ENCODE results near the gene PLEKHO2. TPM values are rescaled to one million over a fixed set of nuclear protein-coding genes. Genes with fewer than 3 reads are reported as not detected.
A peak's percentile ranks its signal among the peaks of the same experiment; 100 is the strongest.

The PLEKHO2 gene
- total RNA-seq, 1 donor from 2014 or later, result 9.1 TPM

- DNase-seq, result no peak
Measured at GRCh38 chr15:64847876-64848716, 6.4 kb downstream of the PLEKHO2 start.

GRCh38 chr15:64850778-64851502 is 9.2 kb downstream of the PLEKHO2 start:
- ATAC-seq (ENCODE audit: poor library complexity), result no peak
- DNase-seq, result no peak
- intact Hi-C loops (cut with DNase I), result no loop called here

More at GRCh38 chr15:64847876-64848716, 6.4 kb downstream of the PLEKHO2 start:
- intact Hi-C loops (cut with DNase I), result no loop called here
- no peak for ATAC-seq (ENCODE audit: poor library complexity)

- intact Hi-C loops (cut with DNase I), result no loop called here
- DNase-seq, result no peak
- ATAC-seq (ENCODE audit: poor library complexity), result peak; percentile 57
Measured at GRCh38 chr15:64851503-64851840, 9.8 kb downstream of the PLEKHO2 start.

- intact Hi-C loops (cut with DNase I), result no loop called here
- DNase-seq, result peak; percentile 52
Measured at GRCh38 chr15:64854041-64854440, 12.3 kb downstream of the PLEKHO2 start.

GRCh38 chr15:64854526-64854925 is 12.8 kb downstream of the PLEKHO2 start:
- intact Hi-C loops (cut with DNase I), result no loop called here

More at GRCh38 chr15:64854041-64854440, 12.3 kb downstream of the PLEKHO2 start:
- no peak for ATAC-seq (ENCODE audit: poor library complexity)

GRCh38 chr15:64855205-64855975 is 13.7 kb downstream of the PLEKHO2 start:
- DNase-seq (peak; percentile 39), ATAC-seq (ENCODE audit: poor library complexity) (no peak)
- intact Hi-C loops (cut with DNase I), result no loop called here

More at GRCh38 chr15:64854526-64854925, 12.8 kb downstream of the PLEKHO2 start:
- DNase-seq, result peak; percentile 55
- ATAC-seq (ENCODE audit: poor library complexity), result no peak

GRCh38 chr15:64856429-64857145 is 14.9 kb downstream of the PLEKHO2 start:
- intact Hi-C loops (cut with DNase I), result no loop called here

GRCh38 chr15:64857421-64857820 is 15.7 kb downstream of the PLEKHO2 start:
- DNase-seq, result peak; percentile 43
- intact Hi-C loops (cut with DNase I), result no loop called here
- ATAC-seq (ENCODE audit: poor library complexity), result peak; percentile 13

More at GRCh38 chr15:64856429-64857145, 14.9 kb downstream of the PLEKHO2 start:
- DNase-seq (peak; percentile 78), ATAC-seq (ENCODE audit: poor library complexity) (peak; percentile 74)

- peak; percentile 54 for DNase-seq
- no peak for ATAC-seq (ENCODE audit: poor library complexity)
- intact Hi-C loops (cut with DNase I), result no loop called here
Measured at GRCh38 chr15:64858021-64858575, 16.4 kb downstream of the PLEKHO2 start.

GRCh38 chr15:64859226-64859625 is 17.5 kb downstream of the PLEKHO2 start:
- peak; percentile 20 for DNase-seq
- intact Hi-C loops (cut with DNase I), result no loop called here
- ATAC-seq (ENCODE audit: poor library complexity), result no peak

GRCh38 chr15:64861331-64861730 is 19.6 kb downstream of the PLEKHO2 start:
- intact Hi-C loops (cut with DNase I), result no loop called here
- peak; percentile 38 for DNase-seq
- no peak for ATAC-seq (ENCODE audit: poor library complexity)

- intact Hi-C loops (cut with DNase I), result no loop called here
- ATAC-seq (ENCODE audit: poor library complexity) (no peak), DNase-seq (no peak)
Measured at GRCh38 chr15:64861960-64862359, 20.2 kb downstream of the PLEKHO2 start.

GRCh38 chr15:64862408-64862807 is 20.7 kb downstream of the PLEKHO2 start:
- DNase-seq, result peak; percentile 21
- intact Hi-C loops (cut with DNase I), result no loop called here
- ATAC-seq (ENCODE audit: poor library complexity), result no peak

GRCh38 chr15:64864068-64864467 is 22.4 kb downstream of the PLEKHO2 start:
- intact Hi-C loops (cut with DNase I), result no loop called here
- DNase-seq (peak; percentile 30), ATAC-seq (ENCODE audit: poor library complexity) (no peak)

- intact Hi-C loops (cut with DNase I), result no loop called here
- ATAC-seq (ENCODE audit: poor library complexity) (no peak), DNase-seq (peak; percentile 33)
Measured at GRCh38 chr15:64865126-64865997, 23.6 kb downstream of the PLEKHO2 start.

- DNase-seq (peak; percentile 30), ATAC-seq (ENCODE audit: poor library complexity) (no peak)
- intact Hi-C loops (cut with DNase I), result no loop called here
Measured at GRCh38 chr15:64865998-64866520, 24.3 kb downstream of the PLEKHO2 start.

- no peak for ATAC-seq (ENCODE audit: poor library complexity)
- intact Hi-C loops (cut with DNase I), result no loop called here
Measured at GRCh38 chr15:64869501-64869900, 27.8 kb downstream of the PLEKHO2 start.

More at GRCh38 chr15:64869501-64869900, 27.8 kb downstream of the PLEKHO2 start:
- DNase-seq, result no peak
